NB4 (cell line): ENCODE results near the gene ENOX1.

Experiments used
- MYC ChIP-seq: IDR thresholded peaks from 2 replicates; pipeline ENCODE4 v1.6.1; 2011; ENCODE audit warnings: low read depth, low read length
- POLR2A ChIP-seq: IDR thresholded peaks from 2 replicates; pipeline ENCODE4 v1.6.1; 2011; ENCODE audit warnings: mild to moderate bottlenecking; ENCODE audit not compliant: insufficient read length; ENCODE audit errors: extremely low read depth
- TF ChIP-seq, protein P1 (sequence below): IDR thresholded peaks from one replicate; pipeline ENCODE4 v1.5.1; 2012; ENCODE audit warnings: low read depth, low read length
- TF ChIP-seq, protein P2 (sequence below): IDR thresholded peaks from 2 replicates; pipeline ENCODE4 v1.6.1; 2011; ENCODE audit warnings: low read depth, low read length

DNA sequence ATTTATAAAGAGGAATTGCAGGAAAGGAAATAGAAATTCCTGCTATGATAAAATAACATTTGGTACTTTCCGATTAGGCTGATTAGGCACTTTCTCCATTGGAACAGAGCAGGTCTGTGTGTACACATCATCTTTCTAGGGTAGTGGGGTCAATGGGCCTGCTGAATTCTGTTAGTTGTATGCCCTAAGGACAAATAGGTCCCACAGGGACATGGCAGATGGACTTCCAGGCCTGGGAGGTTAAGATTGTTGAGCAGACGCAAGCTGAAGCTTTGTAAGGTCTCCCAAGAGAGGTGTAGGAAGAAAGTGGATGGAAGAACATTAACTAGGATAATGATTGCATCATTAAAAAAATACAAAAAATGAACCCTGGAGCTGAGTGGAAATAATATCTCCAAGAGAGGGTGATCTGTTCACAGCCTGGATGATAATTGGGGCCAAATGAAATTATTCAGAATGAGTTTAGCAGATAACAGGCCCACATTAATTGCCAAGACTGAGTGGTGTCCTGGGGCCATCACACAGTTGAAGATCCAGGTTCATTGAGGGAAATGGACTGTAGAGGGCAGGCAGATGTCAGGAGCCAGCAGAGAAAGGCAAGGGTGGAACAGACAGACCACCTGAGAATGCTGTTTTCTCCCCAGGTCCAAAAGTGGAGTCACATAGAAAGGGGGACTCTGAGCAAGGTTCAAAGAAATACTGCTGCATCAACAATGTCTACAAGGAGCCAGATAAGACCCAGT, 548.3 kb downstream of the ENOX1 start:
- TF ChIP-seq, protein P1, sequence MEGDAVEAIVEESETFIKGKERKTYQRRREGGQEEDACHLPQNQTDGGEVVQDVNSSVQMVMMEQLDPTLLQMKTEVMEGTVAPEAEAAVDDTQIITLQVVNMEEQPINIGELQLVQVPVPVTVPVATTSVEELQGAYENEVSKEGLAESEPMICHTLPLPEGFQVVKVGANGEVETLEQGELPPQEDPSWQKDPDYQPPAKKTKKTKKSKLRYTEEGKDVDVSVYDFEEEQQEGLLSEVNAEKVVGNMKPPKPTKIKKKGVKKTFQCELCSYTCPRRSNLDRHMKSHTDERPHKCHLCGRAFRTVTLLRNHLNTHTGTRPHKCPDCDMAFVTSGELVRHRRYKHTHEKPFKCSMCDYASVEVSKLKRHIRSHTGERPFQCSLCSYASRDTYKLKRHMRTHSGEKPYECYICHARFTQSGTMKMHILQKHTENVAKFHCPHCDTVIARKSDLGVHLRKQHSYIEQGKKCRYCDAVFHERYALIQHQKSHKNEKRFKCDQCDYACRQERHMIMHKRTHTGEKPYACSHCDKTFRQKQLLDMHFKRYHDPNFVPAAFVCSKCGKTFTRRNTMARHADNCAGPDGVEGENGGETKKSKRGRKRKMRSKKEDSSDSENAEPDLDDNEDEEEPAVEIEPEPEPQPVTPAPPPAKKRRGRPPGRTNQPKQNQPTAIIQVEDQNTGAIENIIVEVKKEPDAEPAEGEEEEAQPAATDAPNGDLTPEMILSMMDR, result no peak
- TF ChIP-seq POLR2A (no peak), MYC (no peak)
- TF ChIP-seq, protein P2, sequence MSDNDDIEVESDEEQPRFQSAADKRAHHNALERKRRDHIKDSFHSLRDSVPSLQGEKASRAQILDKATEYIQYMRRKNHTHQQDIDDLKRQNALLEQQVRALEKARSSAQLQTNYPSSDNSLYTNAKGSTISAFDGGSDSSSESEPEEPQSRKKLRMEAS, result no peak
